Heart left ventricle (tissue), 13 donors: ENCODE measurements around the gene UBE2E2.

ENCODE experiments used
- POLR2A ChIP-seq, 2 donors: fragments of 450-650 bp; IDR thresholded peaks; one replicate each; pipeline ENCODE4 v1.6.1; 2017; ENCODE audit warnings: antibody characterized with exemption in 2 of 2, mild to moderate bottlenecking in 2 of 2, moderate library complexity in 2 of 2
- TF ChIP-seq, protein P1 (sequence below), 12 donors: fragments of 200-600 bp; sonication (generic) in 4 of 12; IDR thresholded peaks; one replicate each; pipeline versions ENCODE4 v1.5.0 to v1.8.0; 2018 to 2022; ENCODE audit warnings: antibody characterized with exemption in 12 of 12, mild to moderate bottlenecking in 5 of 12
- donor health status: ischemic (EF 13 %, LVEDD 7.1; RV severe dilation, severe dysfunction).
- donor health status: DM: no; HTN: yes; CAD: no.
- donor health status: DM: no; HTN: no; CAD: no.
- donor health status: ischemic (EF 25% LVEDD 6.9; RV normal size, moderate dysfunction).
- donor health status: ischemic (EF 25% LVEDD 5.7; RV mildly dilated, moderate dysfunction).
- donor health status: ischemic (EF 35%, LVEDD 5.7; RV mildly dilated, moderate dysfunction).
- donor health status: nonischemic (EF 11% LVEDD 7.7; RV severe dilation, severe dysfunction).
- donor health status: DM: yes; HTN: yes; CAD: no.
- donor health status: PGD.
- donor health status: ischemic (EF 29% LVEDD 5.4; RV normal size, mild dysfunction).
- donor health status: nonischemic (EF 23%, LVEDD 6.1; RV moderate dilation, normal function).

DNA sequence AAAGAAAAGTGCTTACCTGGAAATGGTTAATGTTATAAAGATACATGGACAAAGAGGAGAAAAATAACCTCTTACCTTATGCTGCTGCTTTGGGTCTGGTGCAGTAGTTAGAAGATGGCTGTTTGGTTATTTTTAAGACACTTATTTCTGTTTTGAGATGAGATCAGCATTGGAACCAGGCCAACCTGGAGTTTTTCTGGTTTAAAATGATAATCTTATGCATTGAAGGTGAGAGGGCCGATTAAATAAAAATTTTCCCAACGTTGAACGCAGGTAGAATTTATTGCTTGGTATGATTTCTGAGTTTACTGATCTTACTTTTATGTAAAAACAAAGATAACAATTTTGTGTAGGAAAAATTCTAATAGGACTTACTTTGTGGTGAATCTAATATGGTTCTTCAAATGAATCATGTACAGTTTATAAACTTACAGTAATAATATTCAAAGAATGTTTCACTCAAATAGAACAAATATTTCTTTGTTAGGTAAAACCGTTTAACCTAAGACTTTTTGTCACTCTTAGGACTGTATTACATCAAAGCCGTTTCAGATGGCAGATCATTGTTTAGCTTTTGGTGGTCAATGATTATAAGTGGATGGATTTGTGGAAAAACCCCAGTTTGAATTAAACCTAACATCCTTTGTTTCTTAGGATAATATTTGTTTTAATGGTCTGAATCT is 14.9 kb downstream of the UBE2E2 start:
- TF ChIP-seq, protein P1, sequence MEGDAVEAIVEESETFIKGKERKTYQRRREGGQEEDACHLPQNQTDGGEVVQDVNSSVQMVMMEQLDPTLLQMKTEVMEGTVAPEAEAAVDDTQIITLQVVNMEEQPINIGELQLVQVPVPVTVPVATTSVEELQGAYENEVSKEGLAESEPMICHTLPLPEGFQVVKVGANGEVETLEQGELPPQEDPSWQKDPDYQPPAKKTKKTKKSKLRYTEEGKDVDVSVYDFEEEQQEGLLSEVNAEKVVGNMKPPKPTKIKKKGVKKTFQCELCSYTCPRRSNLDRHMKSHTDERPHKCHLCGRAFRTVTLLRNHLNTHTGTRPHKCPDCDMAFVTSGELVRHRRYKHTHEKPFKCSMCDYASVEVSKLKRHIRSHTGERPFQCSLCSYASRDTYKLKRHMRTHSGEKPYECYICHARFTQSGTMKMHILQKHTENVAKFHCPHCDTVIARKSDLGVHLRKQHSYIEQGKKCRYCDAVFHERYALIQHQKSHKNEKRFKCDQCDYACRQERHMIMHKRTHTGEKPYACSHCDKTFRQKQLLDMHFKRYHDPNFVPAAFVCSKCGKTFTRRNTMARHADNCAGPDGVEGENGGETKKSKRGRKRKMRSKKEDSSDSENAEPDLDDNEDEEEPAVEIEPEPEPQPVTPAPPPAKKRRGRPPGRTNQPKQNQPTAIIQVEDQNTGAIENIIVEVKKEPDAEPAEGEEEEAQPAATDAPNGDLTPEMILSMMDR (IDR thresholded peaks at IDR 0.05), result no peak
- TF ChIP-seq POLR2A (IDR thresholded peaks at IDR 0.05), result no peak
